ENCODE measurements around the gene SPOCD1. TPM values are rescaled to one million over a fixed set of nuclear protein-coding genes. Genes with fewer than 3 reads are reported as not detected.

The SPOCD1 gene
- total and polyA plus RNA-seq, 2 experiments from 2014 or later = 0.73 to 1.3 TPM

DNA sequence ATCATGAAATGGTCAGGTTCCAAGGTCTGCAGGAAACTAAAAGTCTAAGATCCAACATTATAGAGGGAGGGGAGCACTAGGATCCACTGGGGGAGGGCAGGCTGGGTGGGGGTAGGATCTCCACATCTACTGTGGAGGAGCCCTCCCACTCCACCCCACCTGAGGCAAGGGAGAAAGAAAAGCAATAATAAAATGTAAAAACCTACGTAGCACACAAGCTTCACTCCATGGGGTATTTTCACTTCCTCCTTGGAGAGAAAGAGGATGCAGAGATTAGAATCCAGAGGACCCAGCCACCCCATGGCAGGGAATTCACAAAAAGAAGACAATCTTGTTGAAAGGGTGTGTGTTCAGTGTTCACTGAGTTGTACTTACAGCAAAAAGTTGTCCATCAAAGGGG is 14.4 kb downstream of the SPOCD1 start:
- peaks cover 34% of the 10 kb centered on the region for H3K4me1 Mint-ChIP-seq
- Histone ChIP-seq H3K27ac (ENCODE audit: low read depth) (no peak overlapping the region), H3F3A (replicated peaks; ENCODE audit: low read depth) (no peaks in the 10 kb centered on the region), H2AFZ (no peak overlapping the region), H3K36me3 (ENCODE audit: insufficient read depth) (no peaks in the 10 kb centered on the region), H3K4me2 (no peak overlapping the region), H3K4me1 (ENCODE audit: insufficient read depth) (peaks cover 3% of the 10 kb centered on the region; the same call in 1 of the 2 replicates), H4K20me1 (replicated peaks; ENCODE audit: insufficient read depth) (no peaks in the 10 kb centered on the region), H3K79me2 (replicated peaks; ENCODE audit: insufficient read depth) (no peaks in the 10 kb centered on the region), H3K9me2 (ENCODE audit: insufficient read depth) (no peaks in the 10 kb centered on the region), H3K4me3 (no peak overlapping the region), H3K27me3 (ENCODE audit: insufficient read depth) (no peaks in the 10 kb centered on the region)
- ATAC-seq (no peak), DNase-seq (ENCODE audit: low spot score) (no peak)
- H3K36me3 Mint-ChIP-seq (ENCODE audit: low read depth) = no peaks in the 10 kb centered on the region
- H3K4me3 Mint-ChIP-seq = no peak overlapping the region
- TF ChIP-seq ZNF462 (CRISPR knock-in tag; IDR thresholded peaks at IDR 0.05) = no peak
- TF ChIP-seq CREB1 (CRISPR knock-in tag; IDR thresholded peaks at IDR 0.05; ENCODE audit: low read depth) = no peak
- no peak for TF ChIP-seq ZNF114 (CRISPR knock-in tag; IDR thresholded peaks at IDR 0.05)
- no peak for TF ChIP-seq REST (IDR thresholded peaks at IDR 0.05; ENCODE audit: unreplicated experiment)
- no peak for TF ChIP-seq ETS1 (IDR thresholded peaks at IDR 0.05)
- TF ChIP-seq EZH2phosphoT487 (IDR thresholded peaks at IDR 0.05; ENCODE audit: unreplicated experiment) = no peak
- no peak for TF ChIP-seq EZH2 (IDR thresholded peaks at IDR 0.05; ENCODE audit: low read depth, unreplicated experiment)
- no peak for TF ChIP-seq CTCF (conservative IDR thresholded peaks at IDR 0.05; ENCODE audit: low read depth in 2 of 2)
- no peak for TF ChIP-seq ZNF331 (CRISPR knock-in tag; IDR thresholded peaks at IDR 0.05; ENCODE audit: low read depth)
- no peak for TF ChIP-seq NANOG (IDR thresholded peaks at IDR 0.05; ENCODE audit: borderline replicate concordance)
- TF ChIP-seq JUNB (IDR thresholded peaks at IDR 0.05; ENCODE audit: unreplicated experiment) = no peak
- TF ChIP-seq POLR2AphosphoS5 (IDR thresholded peaks at IDR 0.05; ENCODE audit: low read depth) = no peak
- no peak for TF ChIP-seq STAT1 (IDR thresholded peaks at IDR 0.05; ENCODE audit: unreplicated experiment)
- no peak overlapping the region for H3K27ac Mint-ChIP-seq
- peaks cover 10% of the 10 kb centered on the region for H3K27me3 Mint-ChIP-seq (ENCODE audit: insufficient read depth, low read depth, poor library complexity)
- H3K9me3 Mint-ChIP-seq = no peaks in the 10 kb centered on the region

Data from GM23338 (cell line).